CD4-positive, CD25-positive, alpha-beta regulatory T cell (primary cell): ENCODE measurements around the gene ATOH7. TPM values are rescaled to one million over a fixed set of nuclear protein-coding genes. Genes with fewer than 3 reads are reported as not detected.
"Not testable (repeated sequence)": the region's sequence is repeated elsewhere in the genome, so short reads cannot be mapped to it uniquely, and the experiment has no call there.

Experiments
- ATAC-seq, 2 donors: fragments of 150-1000 bp; cut with Tn5 transposase; one replicate each; pipeline ENCODE4 v1.10.0; 2021; ENCODE audit warnings: low read depth in 2 of 2, moderate number of reproducible peaks in 2 of 2, moderate library complexity in 1 of 2
- DNase-seq, 3 donors: peaks; one replicate each; pipeline versions ENCODE4 v3.0.0 to v3.0.0-alpha.2; 2012 to 2022; ENCODE audit warnings: mixed read lengths in 1 of 3
- H3K27ac ChIP-seq: one replicate; pipeline ENCODE4 v1.7.0; 2013; ENCODE audit warnings: mild to moderate bottlenecking, low read length; ENCODE audit not compliant: insufficient read depth, poor library complexity, severe bottlenecking
- H3K27me3 ChIP-seq: one replicate; pipeline ENCODE4 v1.7.0; 2013; ENCODE audit warnings: low read length; ENCODE audit not compliant: control insufficient read depth, insufficient read depth
- H3K36me3 ChIP-seq: one replicate; pipeline ENCODE4 v1.7.0; 2013; ENCODE audit warnings: mild to moderate bottlenecking, low read length, moderate library complexity; ENCODE audit not compliant: control insufficient read depth, insufficient read depth
- H3K4me1 ChIP-seq: 2 replicates; pipeline ENCODE4 v1.7.0; 2013; ENCODE audit warnings: mild to moderate bottlenecking, low read length; ENCODE audit not compliant: insufficient read depth, control insufficient read depth, poor library complexity, severe bottlenecking
- H3K4me3 ChIP-seq: one replicate; pipeline ENCODE4 v1.7.0; 2013; ENCODE audit warnings: low read depth, mild to moderate bottlenecking, low read length, moderate library complexity
- H3K9me3 ChIP-seq, 2 experiments: 1 replicate in 1 of 2; 2 replicates in 1 of 2; pipeline ENCODE4 v1.7.0; 2013; ENCODE audit warnings: low read length in 2 of 2, mild to moderate bottlenecking in 1 of 2, moderate library complexity in 1 of 2; ENCODE audit not compliant: control insufficient read depth in 2 of 2
- H3K27ac Mint-ChIP-seq, 3 donors: one replicate each; pipeline ENCODE4 v1.8.0; 2020 to 2022; ENCODE audit warnings: mild to moderate bottlenecking in 3 of 3, mixed read lengths in 3 of 3, moderate library complexity in 2 of 3
- H3K27me3 Mint-ChIP-seq: one replicate; pipeline ENCODE4 v1.8.0; 2022; ENCODE audit warnings: mild to moderate bottlenecking, mixed read lengths
- H3K36me3 Mint-ChIP-seq: one replicate; pipeline ENCODE4 v1.8.0; 2020; ENCODE audit warnings: mixed read lengths
- H3K4me1 Mint-ChIP-seq, 4 donors: one replicate each; pipeline ENCODE4 v1.8.0; 2020 to 2022; ENCODE audit warnings: mixed read lengths in 4 of 4, mild to moderate bottlenecking in 1 of 4
- H3K4me3 Mint-ChIP-seq, 4 donors: one replicate each; pipeline ENCODE4 v1.8.0; 2020 to 2022; ENCODE audit warnings: mild to moderate bottlenecking in 4 of 4, mixed read lengths in 4 of 4, moderate library complexity in 3 of 4
- H3K9me3 Mint-ChIP-seq, 7 donors: one replicate each; pipeline ENCODE4 v1.8.0; 2020 to 2022; ENCODE audit warnings: mixed read lengths in 7 of 7, mild to moderate bottlenecking in 3 of 7, moderate library complexity in 2 of 7
- polyA plus RNA-seq, 4 donors: library from polyadenylated mRNA; unstranded; fragments of 300-500 nt; fragmentation: Illumina TruSeq; gene quantifications; one replicate each; pipeline ENCODE4 v1.2.3, GENCODE V29; 2021
- total RNA-seq: library from RNA; stranded (reverse); gene quantifications from one replicate; pipeline ENCODE4 v1.2.3, GENCODE V29; 2022

Gene ATOH7
- total RNA-seq (not detected), polyA plus RNA-seq (not detected)

GRCh38 chr10:68231817-68232251, at the start of gene ATOH7:
Gene ATOH7, minus strand, starts transcription at chr10:68232113. Its CDS starts 436 bp downstream, at chr10:68231677.
- Mint-ChIP-seq H3K36me3 (no peaks in the 10 kb centered on the region), H3K4me3 (peak within 1 kb of the TSS in 3 of 4 donors; percentile 68 to 71 (median 71)), H3K9me3 (no peaks in the 10 kb centered on the region), H3K27me3 (peaks cover 58% of the 10 kb centered on the region), H3K4me1 (peaks cover 0 to 8% (median 1%) of the 10 kb centered on the region in 4 donors), H3K27ac (no peak within 1 kb of the TSS)
- peaks cover 27% of the 10 kb centered on the region for H3K27me3 ChIP-seq
- no peaks in the 10 kb centered on the region for H3K9me3 ChIP-seq
- H3K27ac ChIP-seq, result no peak within 1 kb of the TSS
- no peak for ATAC-seq
- H3K36me3 ChIP-seq, result no peaks in the 10 kb centered on the region
- DNase-seq, result no peak
- peaks cover 10% of the 10 kb centered on the region for H3K4me1 ChIP-seq
- H3K4me3 ChIP-seq, result peak within 1 kb of the TSS; percentile 37

GRCh38 chr10:68280758-68281157, 48.8 kb upstream of the ATOH7 start:
- no peaks in the 10 kb centered on the region for H3K27me3 Mint-ChIP-seq
- H3K36me3 ChIP-seq, result no peaks in the 10 kb centered on the region
- peaks cover 0 to 19% (median 5%) of the 10 kb centered on the region in 7 donors for H3K9me3 Mint-ChIP-seq
- H3K9me3 ChIP-seq, result peaks cover 0 to 10% of the 10 kb centered on the region in 2 experiments
- H3K4me3 Mint-ChIP-seq, result no peak overlapping the region
- H3K4me3 ChIP-seq, result no peak overlapping the region
- no peak overlapping the region for H3K27ac Mint-ChIP-seq
- peaks cover 3% of the 10 kb centered on the region for H3K36me3 Mint-ChIP-seq
- ATAC-seq (no peak), DNase-seq (no peak)
- H3K4me1 ChIP-seq, result no peaks in the 10 kb centered on the region
- H3K4me1 Mint-ChIP-seq, result no peaks in the 10 kb centered on the region
- H3K27me3 ChIP-seq, result no peaks in the 10 kb centered on the region
- H3K27ac ChIP-seq, result no peak overlapping the region

GRCh38 chr10:68278906-68279753, 47.2 kb upstream of the ATOH7 start:
- H3K27ac ChIP-seq, DNase-seq, H3K4me3 Mint-ChIP-seq, H3K36me3 ChIP-seq, H3K4me3 ChIP-seq, H3K4me1 ChIP-seq, H3K27ac Mint-ChIP-seq, H3K27me3 ChIP-seq, H3K36me3 Mint-ChIP-seq, H3K4me1 Mint-ChIP-seq, ATAC-seq, H3K27me3 Mint-ChIP-seq: not testable (repeated sequence)
- peaks cover 0 to 10% of the 10 kb centered on the region in 2 experiments for H3K9me3 ChIP-seq
- H3K9me3 Mint-ChIP-seq, result peaks cover 0 to 19% (median 5%) of the 10 kb centered on the region in 7 donors

- H3K27me3 Mint-ChIP-seq, H3K27ac Mint-ChIP-seq, H3K4me1 ChIP-seq, H3K4me3 Mint-ChIP-seq, H3K4me1 Mint-ChIP-seq, H3K27me3 ChIP-seq, H3K36me3 ChIP-seq, H3K36me3 Mint-ChIP-seq, DNase-seq, ATAC-seq, H3K27ac ChIP-seq, H3K4me3 ChIP-seq: not testable (repeated sequence)
- peaks cover 0 to 10% of the 10 kb centered on the region in 2 experiments for H3K9me3 ChIP-seq
- H3K9me3 Mint-ChIP-seq, result peaks cover 0 to 19% (median 5%) of the 10 kb centered on the region in 7 donors
Measured at GRCh38 chr10:68277814-68278213, 45.9 kb upstream of the ATOH7 start.

- no peak for ATAC-seq
- Mint-ChIP-seq H3K27me3 (peaks cover 4% of the 10 kb centered on the region), H3K27ac (no peak overlapping the region)
Measured at GRCh38 chr10:68276224-68276623, 44.3 kb upstream of the ATOH7 start.

GRCh38 chr10:68275600-68276126, 43.8 kb upstream of the ATOH7 start:
- Mint-ChIP-seq H3K27ac (no peak overlapping the region), H3K4me1 (no peaks in the 10 kb centered on the region), H3K4me3 (no peak overlapping the region), H3K9me3 (peaks cover 0 to 19% (median 5%) of the 10 kb centered on the region in 7 donors), H3K27me3 (peaks cover 4% of the 10 kb centered on the region), H3K36me3 (peaks cover 3% of the 10 kb centered on the region)
- Histone ChIP-seq H3K36me3 (no peaks in the 10 kb centered on the region), H3K27me3 (no peaks in the 10 kb centered on the region), H3K27ac (no peak overlapping the region), H3K4me1 (no peaks in the 10 kb centered on the region), H3K9me3 (peaks cover 0 to 10% of the 10 kb centered on the region in 2 experiments), H3K4me3 (no peak overlapping the region)
- DNase-seq (no peak), ATAC-seq (no peak)

More at GRCh38 chr10:68276224-68276623, 44.3 kb upstream of the ATOH7 start:
- H3K4me3 Mint-ChIP-seq, result no peak overlapping the region
- Histone ChIP-seq H3K4me1 (no peaks in the 10 kb centered on the region), H3K27ac (no peak overlapping the region), H3K9me3 (peaks cover 0 to 10% of the 10 kb centered on the region in 2 experiments), H3K27me3 (no peaks in the 10 kb centered on the region), H3K4me3 (no peak overlapping the region), H3K36me3 (no peaks in the 10 kb centered on the region)
- peaks cover 3% of the 10 kb centered on the region for H3K36me3 Mint-ChIP-seq
- H3K9me3 Mint-ChIP-seq, result peaks cover 0 to 19% (median 5%) of the 10 kb centered on the region in 7 donors
- no peak for DNase-seq
- no peaks in the 10 kb centered on the region for H3K4me1 Mint-ChIP-seq

- ATAC-seq, result no peak
- H3K27me3 Mint-ChIP-seq, result peaks cover 10% of the 10 kb centered on the region
- no peaks in the 10 kb centered on the region for H3K36me3 ChIP-seq
- peaks cover 0 to 12% (median 5%) of the 10 kb centered on the region in 7 donors for H3K9me3 Mint-ChIP-seq
- H3K36me3 Mint-ChIP-seq, result peaks cover 3% of the 10 kb centered on the region
- no peak overlapping the region for H3K27ac Mint-ChIP-seq
- no peak overlapping the region for H3K4me3 ChIP-seq
- peaks cover 0 to 5% of the 10 kb centered on the region in 2 experiments for H3K9me3 ChIP-seq
- no peak for DNase-seq
- no peak overlapping the region for H3K27ac ChIP-seq
- no peaks in the 10 kb centered on the region for H3K4me1 ChIP-seq
- H3K4me1 Mint-ChIP-seq, result no peaks in the 10 kb centered on the region
- H3K4me3 Mint-ChIP-seq, result no peak overlapping the region
- H3K27me3 ChIP-seq, result no peaks in the 10 kb centered on the region
Measured at GRCh38 chr10:68272833-68273232, 40.9 kb upstream of the ATOH7 start.
